ENCODE data around the gene MGLL.

MGLL gene

DNA sequence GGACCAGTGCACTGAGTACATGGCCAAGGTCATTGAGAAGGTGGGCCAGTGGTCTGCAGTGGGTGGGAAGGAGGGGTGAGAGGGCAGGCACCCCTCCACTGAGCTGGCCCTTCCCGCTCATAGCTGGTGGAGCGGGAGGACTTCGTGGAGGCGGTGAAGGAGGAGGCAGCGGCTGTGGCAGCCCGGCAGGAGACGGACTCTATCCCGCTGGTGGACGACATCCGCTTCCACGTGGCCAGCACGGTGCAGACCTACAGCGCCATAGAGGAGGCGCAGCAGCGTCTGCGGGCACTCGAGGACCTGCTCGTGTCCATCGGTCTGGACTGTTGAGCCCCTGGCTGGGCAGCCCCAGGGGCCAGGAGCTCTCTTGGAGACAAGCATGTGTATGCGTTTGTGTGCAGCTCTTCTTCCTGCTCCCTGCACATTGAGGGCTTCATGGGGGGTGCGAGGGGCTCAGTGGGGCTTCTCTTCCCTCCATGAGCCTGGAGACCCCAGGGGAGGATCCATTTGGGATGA, 142.1 kb downstream of the MGLL start:
- no peak for DNase-seq (ENCODE audit: low spot score)
- TF ChIP-seq, protein P1, sequence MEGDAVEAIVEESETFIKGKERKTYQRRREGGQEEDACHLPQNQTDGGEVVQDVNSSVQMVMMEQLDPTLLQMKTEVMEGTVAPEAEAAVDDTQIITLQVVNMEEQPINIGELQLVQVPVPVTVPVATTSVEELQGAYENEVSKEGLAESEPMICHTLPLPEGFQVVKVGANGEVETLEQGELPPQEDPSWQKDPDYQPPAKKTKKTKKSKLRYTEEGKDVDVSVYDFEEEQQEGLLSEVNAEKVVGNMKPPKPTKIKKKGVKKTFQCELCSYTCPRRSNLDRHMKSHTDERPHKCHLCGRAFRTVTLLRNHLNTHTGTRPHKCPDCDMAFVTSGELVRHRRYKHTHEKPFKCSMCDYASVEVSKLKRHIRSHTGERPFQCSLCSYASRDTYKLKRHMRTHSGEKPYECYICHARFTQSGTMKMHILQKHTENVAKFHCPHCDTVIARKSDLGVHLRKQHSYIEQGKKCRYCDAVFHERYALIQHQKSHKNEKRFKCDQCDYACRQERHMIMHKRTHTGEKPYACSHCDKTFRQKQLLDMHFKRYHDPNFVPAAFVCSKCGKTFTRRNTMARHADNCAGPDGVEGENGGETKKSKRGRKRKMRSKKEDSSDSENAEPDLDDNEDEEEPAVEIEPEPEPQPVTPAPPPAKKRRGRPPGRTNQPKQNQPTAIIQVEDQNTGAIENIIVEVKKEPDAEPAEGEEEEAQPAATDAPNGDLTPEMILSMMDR (IDR thresholded peaks at IDR 0.05; ENCODE audit: extremely low read depth, missing control alignments): no peak

DNA sequence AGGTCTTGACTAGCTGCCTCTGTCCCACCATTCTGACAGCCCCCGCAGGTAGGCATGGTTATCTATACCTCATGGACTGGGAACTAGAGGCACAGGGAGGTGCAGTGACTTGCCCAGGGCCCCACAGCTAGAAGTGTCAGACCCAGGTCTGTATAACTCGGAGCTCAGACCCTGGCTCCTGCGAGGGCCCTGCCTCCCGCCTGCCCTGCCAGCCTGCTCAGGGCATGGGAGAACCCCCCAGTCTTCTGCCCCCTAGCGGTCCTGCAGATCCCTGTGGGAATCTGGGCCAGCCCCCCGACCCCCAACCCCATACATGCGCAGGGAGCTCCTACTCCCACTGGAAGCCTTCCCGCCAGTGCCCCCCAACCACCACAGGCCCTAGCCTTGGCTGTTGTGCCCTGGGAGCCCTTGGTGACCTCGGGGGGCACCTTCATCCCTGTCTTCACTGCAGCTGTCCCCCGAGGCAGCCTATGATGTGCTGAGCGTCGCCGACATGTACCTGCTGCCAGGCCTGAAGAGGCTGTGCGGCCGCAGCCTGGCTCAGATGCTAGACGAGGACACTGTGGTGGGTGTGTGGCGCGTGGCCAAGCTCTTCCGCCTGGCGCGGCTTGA, 142.7 kb downstream of the MGLL start:
- TF ChIP-seq, protein P1 (IDR thresholded peaks at IDR 0.05; ENCODE audit: extremely low read depth, missing control alignments): no peak
- no peak for DNase-seq (ENCODE audit: low spot score)

DNA sequence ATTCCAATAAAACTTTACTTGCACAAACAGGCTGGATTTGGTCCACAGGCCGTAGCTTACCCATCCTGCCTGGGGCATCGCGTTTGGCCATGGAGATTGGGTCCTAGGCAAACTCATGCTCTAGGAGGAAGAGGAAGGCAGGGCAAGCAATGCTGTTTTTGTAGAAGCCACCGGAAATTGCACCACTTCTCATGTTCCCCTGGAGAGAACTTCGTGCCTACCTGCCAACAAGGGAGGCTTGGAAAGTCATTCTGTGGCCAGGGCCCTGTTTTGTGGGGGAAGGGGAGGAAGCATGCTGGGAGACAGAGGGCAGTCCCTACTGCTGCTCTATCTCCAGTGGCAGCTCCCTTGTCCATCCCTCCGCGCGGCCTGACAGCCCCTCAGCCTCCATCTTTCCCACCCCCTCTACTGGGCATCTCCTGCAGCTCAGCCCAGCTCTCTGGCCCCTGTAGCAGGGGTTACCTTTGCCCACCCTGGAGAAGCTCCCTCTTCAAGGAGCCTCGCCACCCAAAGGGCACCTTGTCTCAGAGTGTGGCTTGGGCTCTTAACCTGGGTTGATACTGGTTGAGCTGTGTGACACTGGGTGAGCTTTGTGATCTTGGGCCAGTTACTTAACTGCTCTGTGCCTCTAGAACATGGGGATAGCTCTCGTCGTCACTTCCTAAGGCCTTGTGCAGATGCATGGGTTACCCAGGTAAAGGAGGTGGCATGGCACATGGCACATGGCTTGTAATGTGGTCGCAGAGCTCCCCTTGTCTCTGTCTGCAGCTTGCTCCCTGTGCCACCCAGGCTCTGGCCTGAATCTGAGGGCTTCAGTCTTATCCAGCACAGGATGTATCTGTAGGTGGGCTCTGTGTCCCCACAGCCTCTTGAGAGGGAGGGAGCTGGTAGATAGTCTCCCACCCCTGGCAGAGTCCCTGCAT, 143.4 kb downstream of the MGLL start:
- DNase-seq (ENCODE audit: low spot score): no peak
- TF ChIP-seq, protein P1 (IDR thresholded peaks at IDR 0.05; ENCODE audit: extremely low read depth, missing control alignments): no peak

DNA sequence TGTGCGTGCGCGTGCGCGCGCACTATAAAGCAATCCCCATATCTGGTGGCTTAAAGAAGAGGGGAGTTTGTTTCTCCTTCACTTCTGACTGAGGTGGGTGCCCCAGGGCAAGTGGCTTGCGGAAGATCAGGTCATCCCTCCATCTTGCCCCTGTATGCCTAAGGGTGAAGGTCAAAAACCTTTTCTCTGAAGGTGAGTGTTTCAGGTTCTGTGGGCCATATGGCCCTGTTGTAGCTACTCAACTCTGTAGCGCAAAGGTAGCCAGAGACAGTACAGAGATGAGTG, 144.1 kb downstream of the MGLL start:
- no peak for DNase-seq (ENCODE audit: low spot score)
- TF ChIP-seq, protein P1 (IDR thresholded peaks at IDR 0.05; ENCODE audit: extremely low read depth, missing control alignments): no peak

DNA sequence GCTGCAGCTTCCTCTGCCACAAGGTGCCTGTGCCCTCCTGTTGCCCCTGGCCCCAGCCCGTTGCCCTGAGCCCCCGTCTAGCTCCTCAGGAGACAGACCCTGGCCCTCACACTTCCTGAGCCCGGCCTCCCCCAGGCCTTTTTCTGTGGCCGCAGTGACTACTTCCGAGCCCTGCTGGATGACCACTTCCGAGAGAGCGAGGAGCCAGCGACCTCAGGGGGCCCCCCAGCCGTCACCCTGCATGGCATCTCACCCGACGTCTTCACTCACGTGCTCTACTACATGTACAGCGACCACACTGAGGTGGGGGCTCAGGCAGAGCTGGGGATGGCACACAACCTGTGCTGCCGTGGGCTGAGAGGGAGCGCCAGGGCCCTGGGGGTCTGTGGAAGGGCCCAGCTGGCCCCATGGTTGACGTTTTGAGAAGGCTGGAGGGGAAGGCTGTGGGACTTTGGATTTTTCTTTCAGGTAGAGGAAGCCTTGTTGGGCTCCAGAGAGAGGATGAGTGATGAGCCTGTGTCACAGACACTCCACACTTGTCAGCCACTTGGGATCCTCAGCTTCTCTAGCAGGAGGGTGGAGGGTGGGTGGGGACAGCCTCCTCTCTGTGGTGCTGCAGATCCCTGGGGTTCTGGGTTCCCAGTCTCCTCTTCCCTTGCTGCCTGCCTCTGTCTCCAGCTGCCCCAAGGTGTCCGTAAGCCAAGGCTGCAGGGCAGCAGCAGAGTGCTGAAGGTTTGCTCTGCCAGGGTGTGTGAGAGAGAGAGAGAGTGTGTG, 144.6 kb downstream of the MGLL start:
- DNase-seq (ENCODE audit: low spot score): no peak
- TF ChIP-seq, protein P1 (IDR thresholded peaks at IDR 0.05; ENCODE audit: extremely low read depth, missing control alignments): no peak

DNA sequence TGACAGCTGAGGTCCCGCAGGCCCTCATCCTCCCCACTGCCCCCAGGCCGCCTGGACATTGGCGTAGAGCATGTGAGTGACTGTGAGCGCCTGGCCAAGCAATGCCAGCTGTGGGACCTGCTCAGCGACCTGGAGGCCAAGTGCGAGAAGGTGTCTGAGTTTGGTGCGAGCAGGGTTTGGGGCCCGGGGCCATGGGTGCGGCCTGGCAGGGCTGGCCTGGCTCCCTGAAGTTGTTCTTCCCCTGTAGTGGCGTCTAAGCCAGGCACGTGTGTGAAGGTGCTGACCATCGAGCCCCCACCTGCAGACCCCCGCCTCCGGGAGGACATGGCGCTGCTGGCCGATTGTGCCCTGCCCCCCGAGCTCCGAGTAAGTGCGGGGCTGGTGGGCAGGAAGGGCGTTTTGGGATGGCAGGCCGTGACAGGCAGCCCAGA, 145.4 kb downstream of the MGLL start:
- DNase-seq (ENCODE audit: low spot score): no peak
- TF ChIP-seq, protein P1 (IDR thresholded peaks at IDR 0.05; ENCODE audit: extremely low read depth, missing control alignments): no peak

Data from GM20000 (cell line).